GM11168 (cell line): ENCODE data around the gene CNTN2.

Experiments used
- in situ Hi-C: fragments of 300-500 bp; cut with MboI; formaldehyde crosslinking; loops from one replicate; pipeline ENCODE4 v1.12.0; 2022; ENCODE audit warnings: low sequenced_read_pairs; ENCODE audit not compliant: unreplicated experiment

The CNTN2 gene

DNA sequence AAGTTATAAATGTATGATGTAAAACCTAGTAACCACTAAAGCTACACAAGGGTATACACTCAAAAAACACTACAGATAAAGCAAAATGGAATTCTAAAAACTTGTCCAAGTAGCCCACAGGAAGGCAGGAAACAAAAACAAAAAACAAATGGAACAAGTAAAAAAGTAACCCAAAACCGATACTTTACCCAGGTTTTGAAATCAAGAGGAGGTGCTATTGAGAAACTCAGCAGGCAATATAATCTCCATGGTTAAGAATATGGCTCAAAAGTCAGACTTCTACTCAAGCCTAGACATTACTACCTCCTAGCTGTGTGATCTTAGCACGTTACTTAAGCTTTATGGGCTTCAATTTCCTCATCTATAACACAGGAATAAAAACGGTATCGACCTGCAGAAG lies 65.5 kb downstream of the CNTN2 start:
- in situ Hi-C loops: no loop called here

DNA sequence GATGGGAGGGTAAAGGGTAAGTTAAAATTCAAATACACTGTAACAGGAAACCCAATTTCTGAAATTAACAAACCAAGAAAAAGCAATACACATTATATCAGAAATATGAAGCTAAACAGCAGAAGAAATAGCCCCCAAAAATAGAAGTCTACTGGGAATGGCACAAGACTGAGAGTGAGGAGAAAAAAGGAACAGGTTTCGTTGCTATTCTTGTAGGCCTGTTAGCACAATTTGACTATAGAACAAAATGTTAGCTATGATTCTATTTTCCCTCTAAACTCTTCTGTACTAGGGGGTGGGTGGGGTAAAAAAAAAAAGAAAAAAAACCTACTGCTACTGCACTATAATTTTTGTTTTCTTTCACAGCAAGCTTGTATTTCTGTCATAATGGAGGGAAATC lies 66.3 kb downstream of the CNTN2 start:
- in situ Hi-C loops: no loop called here

DNA sequence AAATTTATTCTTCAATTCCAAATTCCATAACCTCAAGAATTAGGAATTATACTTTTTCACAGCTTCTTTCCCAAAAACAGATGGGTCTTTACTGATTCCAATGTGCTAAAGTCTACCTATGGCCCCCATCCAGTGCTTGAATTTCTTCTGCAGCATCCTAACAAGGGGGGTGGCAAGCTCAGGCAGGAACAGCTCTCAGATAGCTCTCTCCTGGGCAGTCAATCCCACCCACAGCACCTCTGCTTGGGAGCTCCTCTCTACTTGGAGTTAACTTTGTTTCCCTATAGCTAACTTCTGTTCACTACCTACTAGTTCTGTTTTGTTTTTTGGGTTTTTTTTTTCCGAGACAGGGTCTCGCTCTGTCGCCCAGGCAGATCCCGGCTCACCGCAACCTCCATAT lies 66.7 kb downstream of the CNTN2 start:
- in situ Hi-C loops: no loop called here

DNA sequence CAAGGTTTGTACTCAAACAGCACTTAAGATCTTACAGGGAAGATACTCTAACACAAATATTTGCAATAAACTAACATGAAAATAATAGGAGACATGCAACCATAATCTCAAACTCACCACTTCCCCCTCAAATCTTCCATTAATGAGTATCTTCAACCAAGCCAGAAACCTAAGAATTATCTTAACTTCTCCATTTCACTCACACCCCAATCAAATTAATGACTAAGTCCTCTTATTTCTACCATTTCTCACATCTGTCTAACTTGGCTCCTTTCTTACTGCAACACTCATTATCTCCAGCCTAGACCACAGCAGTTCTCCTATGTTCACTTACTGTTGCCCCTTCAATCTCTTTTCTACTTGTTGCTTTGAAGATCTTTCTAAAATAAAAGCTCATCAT lies 68.3 kb downstream of the CNTN2 start:
- in situ Hi-C loops: no loop called here

DNA sequence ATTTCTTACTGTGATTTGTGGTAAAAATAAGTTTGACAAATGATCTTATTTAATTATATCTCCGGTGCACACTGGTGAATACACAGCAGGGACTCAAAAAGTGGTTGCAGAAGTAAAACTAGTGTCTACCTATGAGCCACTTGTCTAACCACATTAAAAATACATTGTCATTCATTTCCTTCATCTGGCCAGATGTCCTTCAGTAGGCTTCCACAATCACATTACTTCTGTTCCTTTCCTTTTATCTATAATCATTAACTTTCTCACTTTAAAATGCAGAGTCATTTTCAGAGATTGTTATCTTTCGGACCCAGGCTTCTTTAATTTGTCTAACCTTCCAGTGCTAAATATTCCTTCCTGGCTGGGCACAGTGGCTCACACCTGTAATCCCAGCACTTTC lies 75.7 kb downstream of the CNTN2 start:
- in situ Hi-C loops: no loop called here

DNA sequence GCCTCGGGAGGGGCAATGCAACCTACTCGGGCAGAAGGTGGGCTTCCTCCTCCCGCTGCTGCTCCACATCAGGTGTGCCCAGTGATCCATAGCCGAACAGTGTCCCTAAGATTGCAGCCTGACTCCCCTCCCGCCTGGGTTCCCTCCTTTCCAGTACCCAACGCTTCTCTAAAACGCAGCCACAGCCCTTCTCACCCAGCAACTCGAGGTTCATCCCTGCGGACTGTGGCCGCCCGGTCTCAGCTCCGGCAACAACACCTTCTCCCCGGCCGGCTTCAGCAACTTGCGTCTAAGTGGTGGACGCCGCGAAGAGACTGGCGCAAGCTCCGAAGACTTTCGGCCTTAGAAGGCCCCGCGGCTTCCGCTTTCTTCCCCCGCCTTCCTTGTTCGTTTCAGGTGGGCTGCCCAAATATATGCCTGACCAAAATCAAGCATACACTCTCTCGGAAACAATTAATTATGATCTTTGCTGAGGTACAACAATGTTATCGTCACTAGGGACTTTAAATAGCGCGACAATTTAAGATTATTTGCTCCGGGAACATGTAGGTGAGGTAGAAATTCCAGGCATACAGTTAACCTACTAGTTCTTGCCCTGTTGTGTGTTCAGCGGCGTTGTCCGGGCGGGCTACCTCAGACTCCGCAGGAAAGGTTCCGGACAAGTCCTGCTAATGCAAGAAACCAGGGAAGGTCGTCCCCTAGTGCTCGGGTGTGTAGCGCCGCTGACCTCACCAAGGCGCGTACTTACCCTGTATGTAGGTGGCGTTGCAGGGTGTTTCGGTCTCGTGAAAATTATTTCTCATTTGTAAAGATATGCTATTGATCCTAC lies 78.9 kb downstream of the CNTN2 start, which contains the start of gene RBBP5:
Gene RBBP5, minus strand, starts transcription at position 319 of the 829 bp plus-strand sequence. Its CDS starts 105 bp downstream, at position 214.
- in situ Hi-C loops: no loop called here

DNA sequence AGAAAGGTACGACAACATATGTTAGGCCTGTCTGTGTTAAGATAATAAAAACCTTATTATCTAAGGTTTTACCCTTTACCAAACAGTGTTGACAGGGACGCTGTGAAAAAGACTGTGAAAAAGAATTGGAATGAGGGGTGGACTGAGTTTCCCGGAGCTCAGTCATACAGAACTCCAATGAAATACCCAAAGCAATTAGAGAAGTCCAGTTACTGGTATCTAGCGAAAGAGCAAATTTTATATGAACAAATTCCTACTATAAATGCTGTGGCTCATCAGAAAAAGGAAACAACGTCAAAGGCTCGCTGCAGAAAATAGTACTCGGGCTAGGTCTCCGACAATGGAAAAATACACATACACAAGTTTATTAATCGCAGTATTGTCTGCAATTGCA lies 79.5 kb downstream of the CNTN2 start:
- in situ Hi-C loops: no loop called here

DNA sequence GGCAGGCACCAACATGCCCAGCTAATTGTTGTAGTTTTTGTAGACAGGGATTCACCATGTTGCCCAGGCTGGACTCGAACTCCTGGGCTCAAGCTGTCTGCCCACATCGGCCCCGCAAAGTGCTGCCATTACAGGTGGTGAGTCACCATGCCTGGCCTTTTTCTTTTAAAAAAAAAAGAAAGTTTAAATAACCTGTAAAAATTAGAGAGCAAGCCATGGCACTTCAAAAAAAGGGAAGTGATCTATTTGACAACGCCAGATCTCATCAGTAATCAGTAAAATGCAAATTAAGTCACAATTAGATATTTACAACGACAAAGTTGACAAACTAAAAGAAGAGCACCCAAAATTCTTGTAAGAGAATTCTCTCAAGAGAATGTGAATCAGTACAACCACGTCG lies 81.7 kb downstream of the CNTN2 start:
- in situ Hi-C loops: no loop called here

DNA sequence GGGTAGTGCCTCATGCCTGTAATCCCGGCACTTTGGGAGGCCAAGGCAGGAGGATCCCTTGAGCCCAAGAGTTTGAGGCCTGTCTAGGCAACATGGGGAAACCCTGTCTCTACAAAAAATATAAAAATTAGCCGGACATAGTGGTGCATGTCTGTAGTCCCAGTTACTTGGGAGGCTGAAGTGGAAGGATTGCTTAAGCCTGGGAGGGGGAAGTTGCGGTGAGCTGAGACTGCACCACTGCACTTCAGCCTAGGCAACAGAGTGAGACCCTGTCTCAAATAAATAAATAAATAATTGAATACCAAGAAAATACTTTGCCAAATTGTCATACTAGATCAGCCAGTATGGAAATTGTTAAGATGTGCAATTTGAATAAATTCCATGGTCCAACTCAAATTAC lies 84.6 kb downstream of the CNTN2 start:
- in situ Hi-C loops: no loop called here
